ENCODE data around the gene IL32. TPM values are rescaled to one million over a fixed set of nuclear protein-coding genes. Genes with fewer than 3 reads are reported as not detected.

Gene IL32, protein sequence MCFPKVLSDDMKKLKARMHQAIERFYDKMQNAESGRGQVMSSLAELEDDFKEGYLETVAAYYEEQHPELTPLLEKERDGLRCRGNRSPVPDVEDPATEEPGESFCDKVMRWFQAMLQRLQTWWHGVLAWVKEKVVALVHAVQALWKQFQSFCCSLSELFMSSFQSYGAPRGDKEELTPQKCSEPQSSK
- polyA plus RNA-seq (2013), result 2.5 TPM

GRCh38 chr16:3065069-3065741 is at the start of gene IL32:
IL32 (plus strand) TSS chr16:3065640; CDS start chr16:3065812, 172 bp downstream.
- ChIA-PET CTCF (interaction anchor here (1.3 to 2.1 kb wide), 3 partner anchors 9 to 30 kb away, joined by 4 to 5 read pairs (median 5); no protein-coding TSS in a partner anchor), POLR2A (interaction anchor here (0.6 kb wide), 2 partner anchors 9 to 59 kb away, joined by 3 to 8 read pairs; no protein-coding TSS in a partner anchor)
- Histone ChIP-seq H3K4me1 (ENCODE audit: control extremely low read depth in 1 of 4, control insufficient read depth in 4 of 4, insufficient read depth in 4 of 4, low read length in 3 of 4) (peaks cover 0 to 27% (median 2%) of the 10 kb centered on the region in 4 experiments), H3K9me3 (ENCODE audit: control extremely low read depth in 1 of 5, control insufficient read depth in 4 of 5, insufficient read depth in 2 of 5, low read depth in 1 of 5, low read length in 4 of 5) (no peaks in the 10 kb centered on the region), H3K27me3 (replicated peaks in 2 of 5; ENCODE audit: control insufficient read depth in 4 of 5, insufficient read depth in 5 of 5, low read length in 4 of 5) (no peaks in the 10 kb centered on the region), H3K4me3 (ENCODE audit: control insufficient read depth in 1 of 7, extremely low read depth in 1 of 7, insufficient read depth in 4 of 7, low read depth in 2 of 7, low read length in 6 of 7) (no peak within 1 kb of the TSS), H3K36me3 (ENCODE audit: control insufficient read depth in 4 of 4, insufficient read depth in 4 of 4, low read length in 3 of 4) (no peaks in the 10 kb centered on the region), H3K27ac (ENCODE audit: insufficient read depth in 1 of 2, low read depth in 1 of 2, low read length in 2 of 2, poor library complexity in 1 of 2, severe bottlenecking in 2 of 2) (no peak within 1 kb of the TSS)
- peak in 2 of 3 donors; percentile 35 to 61 for DNase-seq
- 91% methylated on average over 9 of the region's 13 CpGs for WGBS (ENCODE audit: insufficient coverage)

GRCh38 chr16:3015865-3016521 is 49.4 kb upstream of the IL32 start:
- Histone ChIP-seq H3K4me1 (ENCODE audit: control extremely low read depth in 1 of 4, control insufficient read depth in 4 of 4, insufficient read depth in 4 of 4, low read length in 3 of 4) (peaks cover 0 to 35% (median 29%) of the 10 kb centered on the region in 4 experiments), H3K27me3 (replicated peaks in 2 of 5; ENCODE audit: control insufficient read depth in 4 of 5, insufficient read depth in 5 of 5, low read length in 4 of 5) (peaks cover 0 to 4% (median 0%) of the 10 kb centered on the region in 5 experiments), H3K4me3 (ENCODE audit: control insufficient read depth in 1 of 7, extremely low read depth in 1 of 7, insufficient read depth in 4 of 7, low read depth in 2 of 7, low read length in 6 of 7) (no peak overlapping the region), H3K9me3 (ENCODE audit: control extremely low read depth in 1 of 5, control insufficient read depth in 4 of 5, insufficient read depth in 2 of 5, low read depth in 1 of 5, low read length in 4 of 5) (no peaks in the 10 kb centered on the region), H3K36me3 (ENCODE audit: control insufficient read depth in 4 of 4, insufficient read depth in 4 of 4, low read length in 3 of 4) (no peaks in the 10 kb centered on the region), H3K27ac (ENCODE audit: insufficient read depth in 1 of 2, low read depth in 1 of 2, low read length in 2 of 2, poor library complexity in 1 of 2, severe bottlenecking in 2 of 2) (no peak overlapping the region)
- CTCF ChIA-PET, result interaction anchor here (1.8 kb wide), 1 partner anchor 16 kb away, joined by 3 read pairs; no protein-coding TSS in a partner anchor
- WGBS (ENCODE audit: insufficient coverage), result 99% methylated on average over 9 of the region's 13 CpGs
- no peak for DNase-seq
- POLR2A ChIA-PET, result no interaction called here

DNA sequence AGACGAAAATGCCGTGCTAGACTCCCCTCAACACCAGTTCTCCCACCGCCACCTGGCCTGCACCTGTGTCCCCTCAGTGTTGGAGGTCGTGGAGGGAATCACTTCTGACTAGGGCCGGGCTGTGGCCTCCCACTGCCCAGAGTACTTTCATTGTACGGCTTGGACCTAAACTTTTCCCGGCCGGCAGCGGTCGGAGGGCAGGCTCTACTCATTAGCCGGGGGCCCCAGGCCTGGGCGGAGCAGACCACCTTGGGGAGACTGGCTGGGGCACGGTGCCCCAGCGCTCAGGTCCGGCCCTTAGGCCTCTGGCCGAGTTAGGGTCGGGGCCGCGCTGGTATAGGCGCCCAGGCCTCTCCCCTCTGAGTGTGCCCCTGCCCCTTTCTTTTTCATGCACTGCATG is 48.1 kb upstream of the IL32 start:
- Histone ChIP-seq H3K27ac (ENCODE audit: insufficient read depth in 1 of 2, low read depth in 1 of 2, low read length in 2 of 2, poor library complexity in 1 of 2, severe bottlenecking in 2 of 2) (no peak overlapping the region), H3K4me3 (ENCODE audit: control insufficient read depth in 1 of 7, extremely low read depth in 1 of 7, insufficient read depth in 4 of 7, low read depth in 2 of 7, low read length in 6 of 7) (no peak overlapping the region), H3K9me3 (ENCODE audit: control extremely low read depth in 1 of 5, control insufficient read depth in 4 of 5, insufficient read depth in 2 of 5, low read depth in 1 of 5, low read length in 4 of 5) (no peaks in the 10 kb centered on the region), H3K4me1 (ENCODE audit: control extremely low read depth in 1 of 4, control insufficient read depth in 4 of 4, insufficient read depth in 4 of 4, low read length in 3 of 4) (peaks cover 0 to 44% (median 41%) of the 10 kb centered on the region in 4 experiments), H3K27me3 (replicated peaks in 2 of 5; ENCODE audit: control insufficient read depth in 4 of 5, insufficient read depth in 5 of 5, low read length in 4 of 5) (peaks cover 0 to 2% (median 0%) of the 10 kb centered on the region in 5 experiments), H3K36me3 (ENCODE audit: control insufficient read depth in 4 of 4, insufficient read depth in 4 of 4, low read length in 3 of 4) (no peaks in the 10 kb centered on the region)
- 99% methylated on average over 13 of the region's 20 CpGs for WGBS (ENCODE audit: insufficient coverage)
- ChIA-PET POLR2A (no interaction called here), CTCF (interaction anchor here (1.8 kb wide), 1 partner anchor 15 kb away, joined by 3 read pairs; no protein-coding TSS in a partner anchor)
- no peak for DNase-seq

DNA sequence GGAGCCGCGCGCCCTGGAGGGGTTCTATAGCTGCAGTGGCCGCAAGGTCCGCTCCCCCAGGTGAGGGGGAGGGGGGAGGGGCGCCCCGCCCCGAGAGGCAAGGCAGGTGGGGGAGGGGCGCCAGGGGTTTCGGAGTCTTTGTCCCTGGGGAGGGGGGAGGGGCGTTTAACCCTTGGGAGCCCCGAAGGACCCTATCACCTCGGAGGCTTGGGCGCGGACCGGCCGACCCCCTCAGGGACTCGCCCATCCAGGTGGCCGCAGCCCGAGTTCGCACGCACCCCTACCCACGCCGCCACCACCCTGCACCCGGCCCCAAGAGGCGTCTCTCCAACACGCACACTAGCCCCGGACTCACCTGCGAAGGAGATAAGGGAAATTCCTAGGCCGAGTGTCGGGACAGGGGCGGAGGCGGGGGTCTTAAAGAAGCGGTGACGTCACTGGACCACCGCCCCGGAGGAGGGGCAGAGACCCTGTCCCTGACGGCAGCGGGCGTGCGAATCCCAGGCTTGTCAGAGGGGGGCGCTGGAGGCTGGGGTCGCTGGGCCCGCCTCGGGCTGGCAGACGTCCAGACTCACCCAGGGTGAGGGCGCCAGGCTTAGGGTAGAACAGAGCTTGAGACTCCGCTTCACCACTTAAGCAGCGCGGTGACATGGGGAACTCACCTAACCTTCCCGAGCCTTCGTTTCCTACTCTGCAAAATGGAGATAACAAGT is 47.5 kb upstream of the IL32 start, which contains the start of gene CLDN6:
Gene CLDN6, minus strand, starts transcription at position 390 of the 713 bp plus-strand sequence. CDS start 2,162 bp downstream, outside the sequence.
- Histone ChIP-seq H3K4me1 (ENCODE audit: control extremely low read depth in 1 of 4, control insufficient read depth in 4 of 4, insufficient read depth in 4 of 4, low read length in 3 of 4) (peaks cover 0 to 49% (median 45%) of the 10 kb centered on the region in 4 experiments), H3K27ac (ENCODE audit: insufficient read depth in 1 of 2, low read depth in 1 of 2, low read length in 2 of 2, poor library complexity in 1 of 2, severe bottlenecking in 2 of 2) (no peak within 1 kb of the TSS), H3K36me3 (ENCODE audit: control insufficient read depth in 4 of 4, insufficient read depth in 4 of 4, low read length in 3 of 4) (no peaks in the 10 kb centered on the region), H3K4me3 (ENCODE audit: control insufficient read depth in 1 of 7, extremely low read depth in 1 of 7, insufficient read depth in 4 of 7, low read depth in 2 of 7, low read length in 6 of 7) (peak within 1 kb of the TSS in 2 of 7 experiments; percentile 26 to 60), H3K9me3 (ENCODE audit: control extremely low read depth in 1 of 5, control insufficient read depth in 4 of 5, insufficient read depth in 2 of 5, low read depth in 1 of 5, low read length in 4 of 5) (no peaks in the 10 kb centered on the region), H3K27me3 (replicated peaks in 2 of 5; ENCODE audit: control insufficient read depth in 4 of 5, insufficient read depth in 5 of 5, low read length in 4 of 5) (peaks cover 0 to 2% (median 0%) of the 10 kb centered on the region in 5 experiments)
- ChIA-PET POLR2A (interaction anchor here (1.2 kb wide), 1 partner anchor 9 kb away, joined by 5 read pairs; no protein-coding TSS in a partner anchor), CTCF (interaction anchor here (1.0 to 6.4 kb wide), 4 partner anchors 7 to 22 kb away, joined by 3 to 101 read pairs (median 61); no protein-coding TSS in a partner anchor)
- WGBS (ENCODE audit: insufficient coverage), result 10% methylated on average over 30 of the region's 52 CpGs
- DNase-seq, result peak; percentile 50 to 79 (median 71)

DNA sequence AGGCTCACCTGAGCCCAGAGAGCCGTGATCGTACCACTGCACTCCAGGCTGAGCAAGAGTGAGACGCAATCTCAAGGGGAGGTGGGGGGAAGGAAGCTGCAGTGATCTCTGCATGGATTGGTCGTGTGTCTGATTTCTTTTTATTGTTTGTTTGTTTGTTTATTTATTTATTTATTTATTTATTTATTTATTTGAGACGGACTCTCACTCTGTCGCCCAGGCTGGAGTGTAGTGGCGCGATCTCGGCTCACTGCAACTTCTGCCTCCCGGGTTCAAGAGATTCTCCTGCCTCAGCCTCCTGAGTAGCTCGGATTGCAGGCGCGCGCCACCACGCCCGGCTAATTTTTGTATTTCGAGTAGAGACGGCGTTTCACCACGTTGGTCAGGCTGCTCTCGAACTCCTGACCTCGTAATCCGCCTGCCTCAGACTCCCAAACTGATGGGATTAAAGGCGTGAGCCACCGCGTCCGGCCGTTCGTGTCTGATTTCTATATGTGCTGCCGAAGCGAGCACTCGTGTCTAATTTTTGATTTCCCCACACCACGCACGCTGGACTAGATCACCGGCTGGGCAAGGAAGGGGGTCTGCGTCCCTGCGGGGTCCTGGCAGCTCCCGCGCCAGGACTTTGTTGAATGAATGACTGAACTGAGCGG is 45.7 kb upstream of the IL32 start:
- peaks cover 0 to 60% (median 57%) of the 10 kb centered on the region in 4 experiments for H3K4me1 ChIP-seq (ENCODE audit: control extremely low read depth in 1 of 4, control insufficient read depth in 4 of 4, insufficient read depth in 4 of 4, low read length in 3 of 4)
- H3K36me3 ChIP-seq (ENCODE audit: control insufficient read depth in 4 of 4, insufficient read depth in 4 of 4, low read length in 3 of 4), result no peaks in the 10 kb centered on the region
- H3K27ac ChIP-seq (ENCODE audit: insufficient read depth in 1 of 2, low read depth in 1 of 2, low read length in 2 of 2, poor library complexity in 1 of 2, severe bottlenecking in 2 of 2), result no peak overlapping the region
- no peaks in the 10 kb centered on the region for H3K9me3 ChIP-seq (ENCODE audit: control extremely low read depth in 1 of 5, control insufficient read depth in 4 of 5, insufficient read depth in 2 of 5, low read depth in 1 of 5, low read length in 4 of 5)
- peak overlapping the region; percentile 22 to 80 (median 64) for H3K4me3 ChIP-seq (ENCODE audit: control insufficient read depth in 1 of 7, extremely low read depth in 1 of 7, insufficient read depth in 4 of 7, low read depth in 2 of 7, low read length in 6 of 7)
- ChIA-PET POLR2A (interaction anchor here (1.6 to 3.5 kb wide), 3 partner anchors 10 to 15 kb away, joined by 6 to 15 read pairs (median 11); no protein-coding TSS in a partner anchor), CTCF (interaction anchor here (1.0 to 6.4 kb wide), 5 partner anchors 9 to 109 kb away, joined by 3 to 101 read pairs (median 22); no protein-coding TSS in a partner anchor)
- peaks cover 0 to 2% (median 0%) of the 10 kb centered on the region in 5 experiments for H3K27me3 ChIP-seq (replicated peaks in 2 of 5; ENCODE audit: control insufficient read depth in 4 of 5, insufficient read depth in 5 of 5, low read length in 4 of 5)
- WGBS (ENCODE audit: insufficient coverage), result 31% methylated on average over 35 of the region's 40 CpGs
- DNase-seq, result no peak

DNA sequence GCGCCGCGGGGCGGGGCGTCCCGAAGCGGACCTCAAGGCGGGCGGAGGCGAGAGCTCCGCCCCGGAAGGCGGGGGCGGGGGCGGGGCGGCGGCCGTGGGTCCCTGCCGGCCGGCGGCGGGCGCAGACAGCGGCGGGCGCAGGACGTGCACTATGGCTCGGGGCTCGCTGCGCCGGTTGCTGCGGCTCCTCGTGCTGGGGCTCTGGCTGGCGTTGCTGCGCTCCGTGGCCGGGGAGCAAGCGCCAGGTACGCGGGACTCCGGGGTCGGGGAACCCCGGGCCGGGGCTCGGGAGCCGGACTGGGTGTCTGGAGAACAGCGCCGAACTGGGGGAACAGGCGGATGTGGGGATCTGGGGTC is 45.2 kb upstream of the IL32 start, which contains the start of gene TNFRSF12A:
Gene TNFRSF12A, plus strand, starts transcription at position 122 of the 357 bp plus-strand sequence. Its CDS starts 30 bp downstream, at position 152.
- peak; percentile 63 to 81 (median 72) for DNase-seq
- no peaks in the 10 kb centered on the region for H3K27me3 ChIP-seq (replicated peaks in 2 of 5; ENCODE audit: control insufficient read depth in 4 of 5, insufficient read depth in 5 of 5, low read length in 4 of 5)
- under 1% methylated on average over 25 of the region's 49 CpGs for WGBS (ENCODE audit: insufficient coverage)
- POLR2A ChIA-PET, result interaction anchor here (1.0 to 3.5 kb wide), 5 partner anchors 10 to 16 kb away, joined by 3 to 15 read pairs (median 6); no protein-coding TSS in a partner anchor
- H3K36me3 ChIP-seq (ENCODE audit: control insufficient read depth in 4 of 4, insufficient read depth in 4 of 4, low read length in 3 of 4), result no peaks in the 10 kb centered on the region
- no peak within 1 kb of the TSS for H3K27ac ChIP-seq (ENCODE audit: insufficient read depth in 1 of 2, low read depth in 1 of 2, low read length in 2 of 2, poor library complexity in 1 of 2, severe bottlenecking in 2 of 2)
- H3K9me3 ChIP-seq (ENCODE audit: control extremely low read depth in 1 of 5, control insufficient read depth in 4 of 5, insufficient read depth in 2 of 5, low read depth in 1 of 5, low read length in 4 of 5), result no peaks in the 10 kb centered on the region
- H3K4me3 ChIP-seq (ENCODE audit: control insufficient read depth in 1 of 7, extremely low read depth in 1 of 7, insufficient read depth in 4 of 7, low read depth in 2 of 7, low read length in 6 of 7), result peak within 1 kb of the TSS; percentile 31 to 80 (median 64)
- peaks cover 0 to 60% (median 57%) of the 10 kb centered on the region in 4 experiments for H3K4me1 ChIP-seq (ENCODE audit: control extremely low read depth in 1 of 4, control insufficient read depth in 4 of 4, insufficient read depth in 4 of 4, low read length in 3 of 4)
- CTCF ChIA-PET, result interaction anchor here (1.0 to 6.4 kb wide), 5 partner anchors 10 to 109 kb away, joined by 3 to 101 read pairs (median 22); no protein-coding TSS in a partner anchor
